A549 (cell line): ENCODE data around the gene CMTM7. TPM values are rescaled to one million over a fixed set of nuclear protein-coding genes. Genes with fewer than 3 reads are reported as not detected.

Experiments used
- ATAC-seq, 2 experiments: fragments of 200-7000 bp in 1 of 2; fragments of >200 bp in 1 of 2; cut with Nextera tagmentation in 1 of 2; cut with Tn5 transposase in 1 of 2; 3 replicates each; pipeline versions ENCODE4 v1.8.0 to v1.9.1; 2018 to 2020; ENCODE audit warnings: mild to moderate bottlenecking in 1 of 2, moderate library complexity in 1 of 2
- CTCF ChIA-PET: fragments of 300-600 bp; sonication (Branson Sonifier 250); formaldehyde crosslinking; extraction: SDS; loops from one replicate; lab custom pipeline; 2021; ENCODE audit warnings: antibody characterized with exemption, inconsistent platforms; lab: Yijun Ruan, JAX
- POLR2A ChIA-PET: fragments of 350-600 bp; formaldehyde crosslinking; extraction: SDS; loops from one replicate; lab custom pipeline; 2021; ENCODE audit warnings: antibody characterized with exemption, inconsistent platforms; lab: Yijun Ruan, JAX
- DNase-seq, 2 experiments: peaks; one replicate each; pipeline versions ENCODE4 v3.0.0 to v3.0.0-alpha.2; 2011 to 2016; ENCODE audit warnings: low read depth in 1 of 2, low spot score in 1 of 2
- FAIRE-seq: peaks from 2 replicates; lab custom pipeline; 2011; peaks lifted over from hg19 to GRCh38; lab: Jason Lieb, UNC
- H3K27ac ChIP-seq, 2 experiments: fragments of >200 bp; sonication (Bioruptor Twin); formaldehyde crosslinking; 3 replicates each; pipeline ENCODE4 v1.5.1; 2016 to 2017
- H3K4me1 ChIP-seq: fragments of >200 bp; sonication (Bioruptor Twin); formaldehyde crosslinking; 3 replicates; pipeline ENCODE4 v1.6.1; 2016
- H3K4me2 ChIP-seq: fragments of >200 bp; sonication (Bioruptor Twin); formaldehyde crosslinking; 3 replicates; pipeline ENCODE4 v1.6.1; 2016
- H3K4me3 ChIP-seq: fragments of >200 bp; sonication (Bioruptor Twin); formaldehyde crosslinking; 3 replicates; pipeline ENCODE4 v1.5.1; 2016
- H3K9me3 ChIP-seq: fragments of >200 bp; sonication (Bioruptor Twin); formaldehyde crosslinking; 3 replicates; pipeline ENCODE4 v1.6.1; 2016
- CBX8 ChIP-seq: fragments of 200-600 bp; sonication (generic); IDR thresholded peaks from 2 replicates; pipeline ENCODE4 v1.6.1; 2016
- E2F6 ChIP-seq: IDR thresholded peaks from 2 replicates; pipeline ENCODE4 v1.6.1; 2012; ENCODE audit warnings: low read depth, borderline replicate concordance
- EHMT2 ChIP-seq: fragments of 200-600 bp; sonication (generic); IDR thresholded peaks from 2 replicates; pipeline ENCODE4 v1.6.1; 2016; ENCODE audit warnings: antibody characterized with exemption, low read depth, mild to moderate bottlenecking, moderate library complexity
- JUNB ChIP-seq: fragments of >200 bp; sonication (Bioruptor Twin); formaldehyde crosslinking; IDR thresholded peaks from 2 replicates; pipeline ENCODE4 v1.6.1; 2016
- MYC ChIP-seq: IDR thresholded peaks from 2 replicates; pipeline ENCODE4 v1.6.1; 2012; ENCODE audit warnings: mild to moderate bottlenecking, inconsistent platforms, low read length, improper control_type of control experiment, borderline replicate concordance
- NFE2L2 ChIP-seq: fragments of 150-350 bp; conservative IDR thresholded peaks from 2 replicates; pipeline ENCODE4 v1.6.1; 2014; ENCODE audit warnings: low read length
- NPAS2 ChIP-seq: fragments of 250-450 bp; sonication (Bioruptor Pico); IDR thresholded peaks from 2 replicates; pipeline ENCODE4 v1.8.0; 2022; ENCODE audit warnings: mild to moderate bottlenecking, moderate library complexity, borderline replicate concordance
- PBX3 ChIP-seq: IDR thresholded peaks from 2 replicates; pipeline ENCODE4 v1.6.1; 2012
- PHF8 ChIP-seq: fragments of 200-600 bp; sonication (generic); IDR thresholded peaks from 2 replicates; pipeline ENCODE4 v1.6.1; 2016; ENCODE audit warnings: low read depth, mild to moderate bottlenecking, antibody characterized with exemption, moderate library complexity, borderline replicate concordance
- RAD21 ChIP-seq, 2 experiments: fragments of >200 bp in 1 of 2; sonication (Bioruptor Twin) in 1 of 2; formaldehyde crosslinking in 1 of 2; IDR thresholded peaks in 1 of 2; conservative IDR thresholded peaks in 1 of 2; 2 replicates in 1 of 2; 3 replicates in 1 of 2; pipeline ENCODE4 v1.6.1; 2012 to 2018; ENCODE audit warnings: inconsistent platforms in 1 of 2
- ZFP36 ChIP-seq: fragments of 450-650 bp; IDR thresholded peaks from 2 replicates; pipeline ENCODE4 v1.6.1; 2014; ENCODE audit warnings: borderline replicate concordance; ENCODE audit not compliant: partially characterized antibody
- ZNF302 ChIP-seq: fragments of 250-450 bp; sonication (Bioruptor Pico); IDR thresholded peaks from 2 replicates; pipeline ENCODE4 v1.9.0; 2021; ENCODE audit warnings: inconsistent platforms, mild to moderate bottlenecking, moderate library complexity
- ZSCAN20 ChIP-seq: fragments of 250-450 bp; sonication (Bioruptor Pico); IDR thresholded peaks from 2 replicates; pipeline ENCODE4 v1.8.0; 2022; ENCODE audit warnings: mild to moderate bottlenecking, moderate library complexity
- WGBS: methylation state at CpG from one replicate; pipeline ENCODE4 v1.1.6; 2017; ENCODE audit errors: missing lambda C conversion rate; 5-methylcytosine and 5-hydroxymethylcytosine counted together
- polyA plus RNA-seq, 4 experiments: library from polyadenylated mRNA; depleted of rRNA in 3 of 4; stranded (reverse); fragments of >200 nt; fragmentation: RNase III in 1 of 4; extraction: RNeasy Plus Mini Kit Qiagen cat#74134 plus additional on column Dnase treatment in 1 of 4; gene quantifications; 2 replicates in 3 of 4; 3 replicates in 1 of 4; pipeline ENCODE4 v1.2.3, GENCODE V29; 2011 to 2017
- TF ChIP-seq, protein P1 (sequence below): fragments of 250-450 bp; sonication (Bioruptor Pico); IDR thresholded peaks from 2 replicates; pipeline ENCODE4 v1.5.0; 2020; ENCODE audit warnings: low read depth, mild to moderate bottlenecking, moderate library complexity
- TF ChIP-seq, protein P2 (sequence below): IDR thresholded peaks from 2 replicates; pipeline ENCODE4 v1.6.1; 2012
- TF ChIP-seq, protein P3 (sequence below): fragments of >200 bp; sonication (Bioruptor Twin); formaldehyde crosslinking; IDR thresholded peaks from 3 replicates; pipeline ENCODE4 v1.5.1; 2016

The CMTM7 gene
- polyA plus RNA-seq, 2 of the 4 experiments (the other 2 are of a cell fraction): 14.2 to 18.7 TPM

DNA sequence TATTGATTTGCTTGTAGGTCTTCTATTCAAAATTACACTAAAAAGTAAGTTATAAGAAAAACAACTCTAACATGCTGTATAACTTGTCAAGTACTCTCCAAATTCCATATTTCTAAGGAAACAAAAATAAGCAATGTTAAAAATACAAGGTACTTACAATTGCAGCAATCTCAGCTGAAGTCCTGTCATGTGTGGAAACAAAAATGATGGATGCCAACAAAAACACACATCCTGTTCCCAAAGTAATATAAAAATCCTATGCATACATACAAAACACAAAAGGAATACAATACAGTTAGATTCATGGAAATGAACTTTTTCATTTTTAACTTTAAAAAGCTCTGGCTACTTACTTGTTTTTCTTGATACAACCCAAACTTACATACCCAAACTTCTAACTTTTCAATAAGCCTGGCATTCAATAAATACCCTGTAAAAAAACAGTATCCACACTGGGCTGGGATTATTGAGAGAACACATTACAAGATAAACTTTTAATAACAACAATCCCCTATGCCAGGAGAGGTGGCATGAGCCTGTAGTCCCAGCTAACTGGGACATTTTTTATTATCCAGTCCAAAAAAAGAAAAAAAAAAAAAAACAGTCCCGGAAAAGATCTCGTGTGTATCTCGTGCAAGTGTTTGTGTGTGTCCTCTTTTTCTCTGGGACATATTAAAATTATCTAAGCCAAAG lies 96.3 kb downstream of the CMTM7 start (continued):
- TF ChIP-seq ZSCAN20 (CRISPR knock-in tag): no peak
- TF ChIP-seq E2F6: no peak
- TF ChIP-seq ZNF302: no peak

DNA sequence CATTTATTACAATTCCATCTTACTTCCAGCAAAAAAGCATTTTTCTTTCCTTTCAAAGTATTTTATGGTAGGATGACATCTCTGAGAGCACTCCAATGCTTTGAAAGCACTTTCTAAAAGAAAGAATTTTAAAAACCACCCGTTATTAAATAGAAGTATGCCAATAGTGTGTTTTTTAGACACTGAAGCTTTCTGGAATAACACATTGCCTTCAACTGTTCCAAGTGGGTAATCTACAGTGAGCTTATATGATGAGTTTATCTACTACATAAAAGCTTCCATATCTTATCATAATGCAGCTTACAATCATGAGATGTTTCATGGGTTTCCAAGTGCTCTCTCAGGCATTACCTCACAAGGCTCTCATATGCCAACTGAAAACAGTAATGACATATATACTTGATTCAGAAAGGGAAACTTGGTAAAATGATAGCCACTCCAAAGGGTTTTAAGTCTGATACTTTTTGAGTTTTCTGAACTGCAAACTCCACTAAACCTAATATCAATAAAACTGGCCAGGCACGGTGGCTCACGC lies 96.9 kb downstream of the CMTM7 start:
- ChIA-PET CTCF (interaction anchor here (0.7 kb wide), 1 partner anchor 20 kb away, joined by 3 read pairs; no protein-coding TSS in a partner anchor), POLR2A (interaction anchor here (0.7 kb wide), 1 partner anchor 86 kb away, joined by 9 read pairs; no protein-coding TSS in a partner anchor)
- FAIRE-seq: no peak
- 88% methylated on average over 3 of the region's 3 CpGs for WGBS
- TF ChIP-seq, protein P1, sequence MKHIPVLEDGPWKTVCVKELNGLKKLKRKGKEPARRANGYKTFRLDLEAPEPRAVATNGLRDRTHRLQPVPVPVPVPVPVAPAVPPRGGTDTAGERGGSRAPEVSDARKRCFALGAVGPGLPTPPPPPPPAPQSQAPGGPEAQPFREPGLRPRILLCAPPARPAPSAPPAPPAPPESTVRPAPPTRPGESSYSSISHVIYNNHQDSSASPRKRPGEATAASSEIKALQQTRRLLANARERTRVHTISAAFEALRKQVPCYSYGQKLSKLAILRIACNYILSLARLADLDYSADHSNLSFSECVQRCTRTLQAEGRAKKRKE: no peak
- TF ChIP-seq NPAS2 (CRISPR knock-in tag) (no peak), NFE2L2 (no peak), ZSCAN20 (CRISPR knock-in tag) (no peak), ZFP36 (no peak), JUNB (no peak), CBX8 (no peak), EHMT2 (no peak)
- no peak overlapping the region for H3K4me3 ChIP-seq
- no peak for DNase-seq
- ATAC-seq: no peak
- H3K4me1 ChIP-seq: peaks cover 19% of the 10 kb centered on the region
- H3K4me2 ChIP-seq: no peak overlapping the region
- H3K27ac ChIP-seq: no peak overlapping the region
- no peaks in the 10 kb centered on the region for H3K9me3 ChIP-seq

DNA sequence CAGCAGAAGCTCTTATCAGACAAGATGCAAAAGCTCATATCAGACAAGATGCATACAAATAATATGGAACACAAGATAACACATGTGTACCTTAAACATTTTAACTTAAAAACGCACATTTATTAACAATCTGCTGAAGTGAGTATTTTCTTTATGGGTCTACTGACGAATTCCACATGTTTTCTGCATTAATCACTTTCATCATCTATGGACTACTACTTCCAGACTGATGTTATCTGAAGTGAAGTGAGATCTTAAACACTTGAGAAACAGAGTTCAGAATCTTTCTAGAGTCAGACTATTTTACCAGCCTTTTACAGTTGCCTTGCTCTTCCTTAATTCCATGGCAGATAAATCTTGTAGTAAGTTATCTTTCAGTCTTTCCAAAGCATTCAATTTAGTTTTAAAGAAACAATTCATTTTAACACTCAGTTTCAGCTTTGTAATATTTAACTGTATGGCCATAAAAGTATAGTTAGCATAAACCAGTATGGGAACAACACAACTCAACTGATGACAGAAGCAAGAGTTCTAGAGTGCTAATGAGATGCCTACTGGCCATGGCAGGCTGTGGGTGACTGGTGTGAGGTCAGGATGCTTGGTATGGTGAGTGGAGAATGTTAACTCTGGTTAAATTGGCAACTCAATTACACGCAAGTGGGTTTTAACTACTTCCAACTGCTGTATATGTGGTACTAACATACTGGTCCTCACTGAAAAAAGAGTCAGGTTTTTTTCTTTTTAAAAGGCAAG lies 101.2 kb downstream of the CMTM7 start:
- CTCF ChIA-PET: interaction anchor here (0.5 to 1.9 kb wide), 6 partner anchors 10 to 131 kb away, joined by 3 to 8 read pairs (median 4); no protein-coding TSS in a partner anchor
- WGBS: 56% methylated on average over 3 of the region's 3 CpGs
- TF ChIP-seq PHF8 (no peak), MYC (no peak), PBX3 (no peak), NFE2L2 (no peak), RAD21 (conservative IDR thresholded peaks at IDR 0.05 in 1 of 2, IDR thresholded peaks at IDR 0.05 in 1 of 2) (no peak)
- TF ChIP-seq, protein P2, sequence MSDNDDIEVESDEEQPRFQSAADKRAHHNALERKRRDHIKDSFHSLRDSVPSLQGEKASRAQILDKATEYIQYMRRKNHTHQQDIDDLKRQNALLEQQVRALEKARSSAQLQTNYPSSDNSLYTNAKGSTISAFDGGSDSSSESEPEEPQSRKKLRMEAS: no peak
- TF ChIP-seq, protein P3, sequence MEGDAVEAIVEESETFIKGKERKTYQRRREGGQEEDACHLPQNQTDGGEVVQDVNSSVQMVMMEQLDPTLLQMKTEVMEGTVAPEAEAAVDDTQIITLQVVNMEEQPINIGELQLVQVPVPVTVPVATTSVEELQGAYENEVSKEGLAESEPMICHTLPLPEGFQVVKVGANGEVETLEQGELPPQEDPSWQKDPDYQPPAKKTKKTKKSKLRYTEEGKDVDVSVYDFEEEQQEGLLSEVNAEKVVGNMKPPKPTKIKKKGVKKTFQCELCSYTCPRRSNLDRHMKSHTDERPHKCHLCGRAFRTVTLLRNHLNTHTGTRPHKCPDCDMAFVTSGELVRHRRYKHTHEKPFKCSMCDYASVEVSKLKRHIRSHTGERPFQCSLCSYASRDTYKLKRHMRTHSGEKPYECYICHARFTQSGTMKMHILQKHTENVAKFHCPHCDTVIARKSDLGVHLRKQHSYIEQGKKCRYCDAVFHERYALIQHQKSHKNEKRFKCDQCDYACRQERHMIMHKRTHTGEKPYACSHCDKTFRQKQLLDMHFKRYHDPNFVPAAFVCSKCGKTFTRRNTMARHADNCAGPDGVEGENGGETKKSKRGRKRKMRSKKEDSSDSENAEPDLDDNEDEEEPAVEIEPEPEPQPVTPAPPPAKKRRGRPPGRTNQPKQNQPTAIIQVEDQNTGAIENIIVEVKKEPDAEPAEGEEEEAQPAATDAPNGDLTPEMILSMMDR: no peak
- TF ChIP-seq, all 56 proteins: peak for 0
- FAIRE-seq (no peak), ATAC-seq (peak in 1 of 2 experiments; percentile 43; a peak in 1 of 6 replicates), DNase-seq (no peak)
- Histone ChIP-seq H3K9me3 (no peaks in the 10 kb centered on the region), H3K4me1 (peaks cover 21% of the 10 kb centered on the region), H3K4me2 (no peak overlapping the region), H3K4me3 (no peak overlapping the region), H3K27ac (no peak overlapping the region)
- POLR2A ChIA-PET: no interaction called here
